PC-9 (cell line): ENCODE data around the gene NUP133. TPM values are rescaled to one million over a fixed set of nuclear protein-coding genes. Genes with fewer than 3 reads are reported as not detected.
A peak's percentile ranks its signal among the peaks of the same experiment; 100 is the strongest.
"Not testable (repeated sequence)": the region's sequence is repeated elsewhere in the genome, so short reads cannot be mapped to it uniquely, and the experiment has no call there.

Source experiments
- BruUV-seq: library from RNA; stranded (reverse); fragments of 400-500 nt; replicated peaks from 2 replicates; lab custom pipeline; 2021; lab: Mats Ljungman, UMichigan
- CTCF ChIA-PET: fragments of 300-600 bp; sonication (Branson Sonifier 250); formaldehyde crosslinking; loops from one replicate; lab custom pipeline; 2022; ENCODE audit warnings: antibody characterized with exemption; lab: Charles Lee
- POLR2A ChIA-PET: fragments of 300-600 bp; sonication (Branson Sonifier 250); formaldehyde crosslinking; loops from one replicate; lab custom pipeline; 2022; ENCODE audit warnings: antibody characterized with exemption; ENCODE audit not compliant: unreplicated experiment; lab: Charles Lee
- DNase-seq, 2 experiments: peaks; one replicate each; pipeline versions ENCODE4 v3.0.0 to v3.0.0-alpha.2; 2015 to 2022; ENCODE audit warnings: mixed read lengths in 1 of 2
- H2AFZ ChIP-seq: fragments of 200-600 bp; sonication (generic); 2 replicates; pipeline ENCODE4 v1.8.1; 2017; ENCODE audit warnings: antibody characterized with exemption
- H3F3A ChIP-seq: fragments of 200-600 bp; sonication (generic); 2 replicates; pipeline ENCODE4 v1.8.1; 2017; ENCODE audit warnings: antibody characterized with exemption, mild to moderate bottlenecking, low read depth; ENCODE audit not compliant: insufficient read depth
- H3K27ac ChIP-seq: fragments of 200-600 bp; sonication (generic); 2 replicates; pipeline ENCODE4 v1.6.1; 2016; ENCODE audit warnings: mixed run types
- H3K27me3 ChIP-seq: fragments of 200-600 bp; sonication (generic); 2 replicates; pipeline ENCODE4 v1.6.1; 2016; ENCODE audit warnings: low read depth, mixed run types; ENCODE audit not compliant: insufficient read depth
- H3K36me3 ChIP-seq: fragments of 200-600 bp; sonication (generic); 2 replicates; pipeline ENCODE4 v1.6.1; 2016; ENCODE audit warnings: low read depth, mixed run types
- H3K4me1 ChIP-seq: fragments of 200-600 bp; sonication (generic); replicated peaks from 2 replicates; pipeline ENCODE4 v1.6.1; 2016; ENCODE audit warnings: mixed run types; ENCODE audit not compliant: insufficient read depth
- H3K4me2 ChIP-seq: fragments of 200-600 bp; sonication (generic); 2 replicates; pipeline ENCODE4 v1.6.1; 2017; ENCODE audit warnings: mixed run types
- H3K4me3 ChIP-seq: fragments of 200-600 bp; sonication (generic); 2 replicates; pipeline ENCODE4 v1.6.1; 2016; ENCODE audit warnings: mixed run types
- H3K79me2 ChIP-seq: fragments of 200-600 bp; sonication (generic); 2 replicates; pipeline ENCODE4 v1.6.1; 2017; ENCODE audit warnings: low read depth, mixed run types
- H3K9me2 ChIP-seq: fragments of 200-600 bp; sonication (generic); 2 replicates; pipeline ENCODE4 v1.8.1; 2017; ENCODE audit warnings: mild to moderate bottlenecking; ENCODE audit not compliant: insufficient read depth
- H3K9me3 ChIP-seq: fragments of 200-600 bp; sonication (generic); 2 replicates; pipeline ENCODE4 v1.8.1; 2016; ENCODE audit warnings: low read depth; ENCODE audit not compliant: insufficient read depth
- H4K20me1 ChIP-seq: fragments of 200-600 bp; sonication (generic); 2 replicates; pipeline ENCODE4 v1.8.1; 2017; ENCODE audit not compliant: insufficient read depth
- EZH2 ChIP-seq: fragments of 200-600 bp; sonication (generic); IDR thresholded peaks from 2 replicates; pipeline ENCODE4 v1.8.0; 2017; ENCODE audit warnings: antibody characterized with exemption, low read depth
- intact Hi-C: fragments of 100-400 bp; cut with micrococcal nuclease; formaldehyde crosslinking; loops from one replicate; pipeline ENCODE4 v1.10.0; 2022; ENCODE audit not compliant: unreplicated experiment
- total RNA-seq: library from RNA; stranded (reverse); gene quantifications from 2 replicates; pipeline ENCODE4 v1.2.3, GENCODE V29; 2021
- TF ChIP-seq, protein P1 (sequence below): fragments of 200-600 bp; sonication (generic); conservative IDR thresholded peaks from 2 replicates; pipeline ENCODE4 v1.6.1; 2017; ENCODE audit warnings: mixed run types, antibody characterized with exemption, mild to moderate bottlenecking, moderate library complexity

NUP133 gene
- total RNA-seq, 1 experiment from 2014 or later = 38.5 TPM

DNA sequence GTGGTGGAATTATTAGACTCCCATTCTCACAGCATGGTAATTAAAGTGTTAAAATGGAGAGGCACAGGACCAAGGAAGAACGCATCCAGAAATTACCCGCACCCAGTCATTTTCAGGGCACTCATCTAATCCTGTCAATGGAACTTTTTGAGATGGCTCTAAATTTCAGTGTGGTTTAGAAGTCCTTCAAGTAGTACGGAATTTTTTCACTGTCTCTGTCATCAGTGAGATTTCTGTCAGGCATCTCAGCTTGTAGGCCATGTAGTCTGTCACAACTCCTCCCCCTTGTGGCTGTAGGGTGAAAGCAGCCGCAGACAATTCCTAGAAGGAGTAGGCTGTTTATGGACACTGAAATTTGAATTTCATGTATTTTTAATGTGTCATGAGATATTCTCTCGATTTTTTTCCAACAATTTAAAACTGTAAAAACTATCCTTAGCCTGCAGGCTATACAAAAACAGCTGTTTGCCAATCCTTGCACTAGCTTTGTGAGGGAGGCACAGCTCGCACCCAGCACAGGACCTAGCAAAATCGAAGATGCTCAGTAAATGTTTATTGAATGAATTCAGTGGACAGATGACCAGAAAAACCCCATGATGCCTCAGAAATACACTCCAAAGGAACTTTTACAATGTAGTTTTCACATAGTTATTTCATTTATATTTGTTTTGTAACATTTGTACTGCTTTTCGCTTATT, 6.6 kb upstream of the NUP133 start:
- no peak overlapping the region for H2AFZ ChIP-seq
- peak; percentile 56 to 67 for DNase-seq
- TF ChIP-seq, protein P1, sequence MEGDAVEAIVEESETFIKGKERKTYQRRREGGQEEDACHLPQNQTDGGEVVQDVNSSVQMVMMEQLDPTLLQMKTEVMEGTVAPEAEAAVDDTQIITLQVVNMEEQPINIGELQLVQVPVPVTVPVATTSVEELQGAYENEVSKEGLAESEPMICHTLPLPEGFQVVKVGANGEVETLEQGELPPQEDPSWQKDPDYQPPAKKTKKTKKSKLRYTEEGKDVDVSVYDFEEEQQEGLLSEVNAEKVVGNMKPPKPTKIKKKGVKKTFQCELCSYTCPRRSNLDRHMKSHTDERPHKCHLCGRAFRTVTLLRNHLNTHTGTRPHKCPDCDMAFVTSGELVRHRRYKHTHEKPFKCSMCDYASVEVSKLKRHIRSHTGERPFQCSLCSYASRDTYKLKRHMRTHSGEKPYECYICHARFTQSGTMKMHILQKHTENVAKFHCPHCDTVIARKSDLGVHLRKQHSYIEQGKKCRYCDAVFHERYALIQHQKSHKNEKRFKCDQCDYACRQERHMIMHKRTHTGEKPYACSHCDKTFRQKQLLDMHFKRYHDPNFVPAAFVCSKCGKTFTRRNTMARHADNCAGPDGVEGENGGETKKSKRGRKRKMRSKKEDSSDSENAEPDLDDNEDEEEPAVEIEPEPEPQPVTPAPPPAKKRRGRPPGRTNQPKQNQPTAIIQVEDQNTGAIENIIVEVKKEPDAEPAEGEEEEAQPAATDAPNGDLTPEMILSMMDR = peak; percentile 79
- no peak for TF ChIP-seq EZH2
- H3K9me2 ChIP-seq = no peaks in the 10 kb centered on the region
- ChIA-PET POLR2A (no interaction called here), CTCF (interaction anchor here (1.2 kb wide), 1 partner anchor 33 kb away, joined by 3 read pairs; no protein-coding TSS in a partner anchor)
- no peak overlapping the region for H3K4me3 ChIP-seq
- H3K79me2 ChIP-seq = no peaks in the 10 kb centered on the region
- H3K27ac ChIP-seq = no peak overlapping the region
- BruUV-seq = no TSS peak
- H3K4me1 ChIP-seq = no peaks in the 10 kb centered on the region
- H3K4me2 ChIP-seq = no peak overlapping the region
- no peaks in the 10 kb centered on the region for H4K20me1 ChIP-seq
- intact Hi-C loops = loop anchor here (1.0 kb wide), 1 partner anchor 256 kb away; no protein-coding TSS in a partner anchor
- no peaks in the 10 kb centered on the region for H3K36me3 ChIP-seq
- no peaks in the 10 kb centered on the region for H3K27me3 ChIP-seq
- H3K9me3 ChIP-seq = no peaks in the 10 kb centered on the region
- no peaks in the 10 kb centered on the region for H3F3A ChIP-seq

- DNase-seq, POLR2A ChIA-PET, H3K27ac ChIP-seq, H3F3A ChIP-seq, H3K27me3 ChIP-seq, H4K20me1 ChIP-seq, H3K9me2 ChIP-seq, H3K36me3 ChIP-seq, H3K4me3 ChIP-seq, H3K4me2 ChIP-seq, CTCF ChIA-PET, H2AFZ ChIP-seq, H3K4me1 ChIP-seq, BruUV-seq, H3K9me3 ChIP-seq, intact Hi-C loops: not testable (repeated sequence)
- H3K79me2 ChIP-seq = peaks cover 12% of the 10 kb centered on the region
These were observed 3.5 kb upstream of the NUP133 start for GRCh38 chr1:229511625-229512024.

DNA sequence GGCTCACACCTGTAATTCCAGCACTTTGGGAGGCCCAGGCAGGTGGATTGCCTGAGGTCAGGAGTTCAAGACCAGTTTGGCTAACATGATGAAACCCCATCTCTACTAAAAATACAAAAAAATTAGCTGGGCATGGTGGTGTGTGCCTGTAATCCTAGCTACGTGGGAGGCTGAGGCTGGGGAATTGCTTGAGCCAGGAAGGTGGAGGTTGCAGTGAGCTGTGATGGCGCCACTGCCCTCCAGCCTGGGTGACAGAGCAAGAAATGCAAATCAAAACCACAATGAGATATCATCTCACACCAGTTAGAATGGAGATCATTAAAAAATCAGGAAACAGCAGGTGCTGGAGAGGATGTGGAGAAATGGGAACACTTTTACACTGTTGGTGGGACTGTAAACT, 3.1 kb upstream of the NUP133 start:
- peaks cover 16% of the 10 kb centered on the region for H3K79me2 ChIP-seq
- H3F3A ChIP-seq, CTCF ChIA-PET, H3K4me3 ChIP-seq, H3K36me3 ChIP-seq, H3K9me2 ChIP-seq, BruUV-seq, DNase-seq, H2AFZ ChIP-seq, H4K20me1 ChIP-seq, H3K4me2 ChIP-seq, H3K27me3 ChIP-seq, H3K27ac ChIP-seq, intact Hi-C loops, H3K9me3 ChIP-seq, POLR2A ChIA-PET: not testable (repeated sequence)
- H3K4me1 ChIP-seq = peaks cover 10% of the 10 kb centered on the region

GRCh38 chr1:229509576-229509975, 1.4 kb upstream of the NUP133 start:
- H3K4me1 ChIP-seq = peaks cover 11% of the 10 kb centered on the region
- no peaks in the 10 kb centered on the region for H3F3A ChIP-seq
- BruUV-seq = no TSS peak
- peaks cover 23% of the 10 kb centered on the region for H3K79me2 ChIP-seq
- ChIA-PET CTCF (no interaction called here), POLR2A (no interaction called here)
- DNase-seq = no peak
- intact Hi-C loops = loop anchor here (5.0 to 10.0 kb wide), 3 partner anchors 48 to 805 kb away; partner anchors contain the start of genes ABCB10 and CCSAP
- no peak overlapping the region for H3K27ac ChIP-seq
- no peaks in the 10 kb centered on the region for H3K27me3 ChIP-seq
- no peaks in the 10 kb centered on the region for H3K9me2 ChIP-seq
- H3K4me2 ChIP-seq = peak overlapping the region; percentile 90; the same call in 1 of the 2 replicates
- H4K20me1 ChIP-seq = no peaks in the 10 kb centered on the region
- TF ChIP-seq, protein P1 = no peak
- no peak for TF ChIP-seq EZH2
- H2AFZ ChIP-seq = peak overlapping the region; percentile 89; the same call in 1 of the 2 replicates
- H3K36me3 ChIP-seq = no peaks in the 10 kb centered on the region
- H3K4me3 ChIP-seq = no peak overlapping the region
- no peaks in the 10 kb centered on the region for H3K9me3 ChIP-seq
